Neuron (in vitro differentiated cells): ENCODE results near the gene PHF3.

Experiments used
- H2AFZ ChIP-seq: one replicate; pipeline ENCODE4 v1.6.1; 2013; ENCODE audit warnings: low read depth, mild to moderate bottlenecking, inconsistent platforms, low read length, moderate library complexity
- H3K27me3 ChIP-seq: one replicate; pipeline ENCODE4 v1.6.1; 2013; ENCODE audit warnings: low read length; ENCODE audit not compliant: insufficient read depth
- H3K36me3 ChIP-seq: one replicate; pipeline ENCODE4 v1.6.1; 2013; ENCODE audit warnings: low read length; ENCODE audit not compliant: insufficient read depth
- H3K4me1 ChIP-seq: one replicate; pipeline ENCODE4 v1.6.1; 2013; ENCODE audit warnings: low read length; ENCODE audit not compliant: insufficient read depth
- H3K4me3 ChIP-seq: 2 replicates; pipeline ENCODE4 v1.5.1; 2013; ENCODE audit warnings: mild to moderate bottlenecking, low read length, moderate library complexity
- H3K9me3 ChIP-seq: one replicate; pipeline ENCODE4 v1.6.1; 2013; ENCODE audit warnings: low read length

PHF3 gene

GRCh38 chr6:63690221-63690620, 54.6 kb downstream of the PHF3 start:
- Histone ChIP-seq H3K4me1 (no peaks in the 10 kb centered on the region), H3K4me3 (no peak overlapping the region), H3K36me3 (peaks cover 33% of the 10 kb centered on the region), H3K27me3 (no peaks in the 10 kb centered on the region), H3K9me3 (no peaks in the 10 kb centered on the region), H2AFZ (no peak overlapping the region)

- H3K36me3 ChIP-seq: peaks cover 70% of the 10 kb centered on the region
- no peaks in the 10 kb centered on the region for H3K4me1 ChIP-seq
- H3K4me3 ChIP-seq: no peak overlapping the region
- H2AFZ ChIP-seq: no peak overlapping the region
- H3K27me3 ChIP-seq: no peaks in the 10 kb centered on the region
- no peaks in the 10 kb centered on the region for H3K9me3 ChIP-seq
Measured at GRCh38 chr6:63705707-63706106, 70.1 kb downstream of the PHF3 start.

GRCh38 chr6:63706630-63707029, 71.0 kb downstream of the PHF3 start:
- Histone ChIP-seq H2AFZ (no peak overlapping the region), H3K9me3 (no peaks in the 10 kb centered on the region), H3K36me3 (peaks cover 71% of the 10 kb centered on the region), H3K4me3 (no peak overlapping the region), H3K27me3 (no peaks in the 10 kb centered on the region), H3K4me1 (no peaks in the 10 kb centered on the region)

- no peaks in the 10 kb centered on the region for H3K9me3 ChIP-seq
- no peaks in the 10 kb centered on the region for H3K27me3 ChIP-seq
- H3K4me3 ChIP-seq: no peak overlapping the region
- no peaks in the 10 kb centered on the region for H3K4me1 ChIP-seq
- H3K36me3 ChIP-seq: peaks cover 80% of the 10 kb centered on the region
- no peak overlapping the region for H2AFZ ChIP-seq
Measured at GRCh38 chr6:63708631-63709030, 73.0 kb downstream of the PHF3 start.

GRCh38 chr6:63709148-63709547, 73.5 kb downstream of the PHF3 start:
- Histone ChIP-seq H3K27me3 (no peaks in the 10 kb centered on the region), H3K36me3 (peaks cover 77% of the 10 kb centered on the region), H2AFZ (no peak overlapping the region)

GRCh38 chr6:63713332-63713731, 77.7 kb downstream of the PHF3 start:
- Histone ChIP-seq H3K9me3 (no peaks in the 10 kb centered on the region), H3K36me3 (peaks cover 54% of the 10 kb centered on the region), H3K27me3 (no peaks in the 10 kb centered on the region), H3K4me1 (no peaks in the 10 kb centered on the region), H3K4me3 (no peak overlapping the region), H2AFZ (no peak overlapping the region)

More at GRCh38 chr6:63709148-63709547, 73.5 kb downstream of the PHF3 start:
- Histone ChIP-seq H3K4me3 (no peak overlapping the region), H3K4me1 (no peaks in the 10 kb centered on the region), H3K9me3 (no peaks in the 10 kb centered on the region)

GRCh38 chr6:63714091-63714490, 78.5 kb downstream of the PHF3 start:
- Histone ChIP-seq H3K4me1 (no peaks in the 10 kb centered on the region), H2AFZ (no peak overlapping the region), H3K9me3 (no peaks in the 10 kb centered on the region), H3K36me3 (peaks cover 50% of the 10 kb centered on the region), H3K27me3 (no peaks in the 10 kb centered on the region), H3K4me3 (no peak overlapping the region)

- H3K4me3 ChIP-seq: no peak overlapping the region
Measured at GRCh38 chr6:63716169-63716568, 80.6 kb downstream of the PHF3 start.

GRCh38 chr6:63721181-63721580, 85.6 kb downstream of the PHF3 start:
- no peaks in the 10 kb centered on the region for H3K4me1 ChIP-seq
- no peaks in the 10 kb centered on the region for H3K9me3 ChIP-seq
- H3K4me3 ChIP-seq: no peak overlapping the region
- H3K36me3 ChIP-seq: peaks cover under 1% of the 10 kb centered on the region
- H2AFZ ChIP-seq: no peak overlapping the region
- no peaks in the 10 kb centered on the region for H3K27me3 ChIP-seq

More at GRCh38 chr6:63716169-63716568, 80.6 kb downstream of the PHF3 start:
- peaks cover 31% of the 10 kb centered on the region for H3K36me3 ChIP-seq
- no peaks in the 10 kb centered on the region for H3K27me3 ChIP-seq
- H3K4me1 ChIP-seq: no peaks in the 10 kb centered on the region
- H3K9me3 ChIP-seq: no peaks in the 10 kb centered on the region
- H2AFZ ChIP-seq: no peak overlapping the region

GRCh38 chr6:63724721-63725120, 89.1 kb downstream of the PHF3 start:
- Histone ChIP-seq H2AFZ (no peak overlapping the region), H3K4me3 (no peak overlapping the region), H3K36me3 (no peaks in the 10 kb centered on the region), H3K27me3 (no peaks in the 10 kb centered on the region), H3K9me3 (no peaks in the 10 kb centered on the region), H3K4me1 (no peaks in the 10 kb centered on the region)

- Histone ChIP-seq H3K4me3 (no peak overlapping the region), H3K36me3 (no peaks in the 10 kb centered on the region), H3K4me1 (no peaks in the 10 kb centered on the region), H3K9me3 (no peaks in the 10 kb centered on the region), H2AFZ (no peak overlapping the region), H3K27me3 (no peaks in the 10 kb centered on the region)
Measured at GRCh38 chr6:63730311-63730710, 94.7 kb downstream of the PHF3 start.

GRCh38 chr6:63731930-63732329, 96.3 kb downstream of the PHF3 start:
- Histone ChIP-seq H3K36me3 (no peaks in the 10 kb centered on the region), H3K27me3 (no peaks in the 10 kb centered on the region), H3K4me3 (no peak overlapping the region), H2AFZ (no peak overlapping the region), H3K9me3 (no peaks in the 10 kb centered on the region), H3K4me1 (no peaks in the 10 kb centered on the region)

- Histone ChIP-seq H3K36me3 (no peaks in the 10 kb centered on the region), H3K27me3 (no peaks in the 10 kb centered on the region), H3K4me3 (no peak overlapping the region), H2AFZ (no peak overlapping the region), H3K9me3 (no peaks in the 10 kb centered on the region), H3K4me1 (no peaks in the 10 kb centered on the region)
Measured at GRCh38 chr6:63732336-63732735, 96.7 kb downstream of the PHF3 start.

GRCh38 chr6:63734923-63735322, 99.3 kb downstream of the PHF3 start:
- Histone ChIP-seq H3K36me3 (no peaks in the 10 kb centered on the region), H3K9me3 (no peaks in the 10 kb centered on the region), H3K4me3 (no peak overlapping the region), H2AFZ (no peak overlapping the region), H3K27me3 (no peaks in the 10 kb centered on the region), H3K4me1 (no peaks in the 10 kb centered on the region)
